Measurements from ENCODE around the gene CUX1.
"Not testable (repeated sequence)": the region's sequence is repeated elsewhere in the genome, so short reads cannot be mapped to it uniquely, and the experiment has no call there.

Gene CUX1

DNA sequence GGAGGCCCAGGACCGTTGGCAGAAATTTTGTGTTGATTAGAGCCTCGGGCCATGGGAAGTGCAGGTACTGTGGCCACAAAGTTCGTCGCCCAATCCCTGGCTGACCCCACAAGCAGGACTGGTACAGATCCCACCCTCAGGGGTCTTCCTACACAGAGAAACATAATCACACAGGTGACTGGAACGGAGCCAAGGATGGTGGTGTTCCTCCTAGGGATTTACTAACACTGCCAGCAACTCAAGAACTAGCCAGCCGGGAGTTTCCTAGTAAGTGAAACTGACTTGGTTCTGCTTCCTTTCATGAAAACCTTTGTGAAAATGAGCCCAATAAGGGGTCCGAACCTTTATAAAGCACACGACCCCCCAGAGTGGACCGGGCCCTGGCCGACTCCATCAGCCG, 5.7 kb downstream of the CUX1 start:
- DNase-seq (ENCODE audit: low read depth in 2 of 2) = no peak

DNA sequence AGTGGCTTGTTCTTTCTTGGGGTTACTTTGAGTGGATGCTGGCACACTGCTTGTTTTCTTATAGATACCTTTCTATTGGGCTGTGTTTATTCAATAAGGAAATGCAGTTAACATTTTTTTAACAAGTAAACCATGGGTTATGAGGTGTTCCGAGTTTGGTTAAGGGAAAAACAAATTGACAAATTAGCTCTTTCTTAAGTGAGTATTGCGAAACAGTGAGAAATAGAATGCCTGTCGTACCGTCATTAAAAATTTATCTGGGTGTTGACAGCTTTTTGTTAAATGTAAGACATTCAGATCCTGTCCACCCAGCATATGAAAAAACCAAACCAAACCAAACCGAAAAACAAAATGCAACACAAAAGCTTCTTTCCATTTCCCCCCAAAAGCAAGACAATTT, 6.2 kb downstream of the CUX1 start:
- DNase-seq (ENCODE audit: low read depth in 2 of 2) = no peak

DNA sequence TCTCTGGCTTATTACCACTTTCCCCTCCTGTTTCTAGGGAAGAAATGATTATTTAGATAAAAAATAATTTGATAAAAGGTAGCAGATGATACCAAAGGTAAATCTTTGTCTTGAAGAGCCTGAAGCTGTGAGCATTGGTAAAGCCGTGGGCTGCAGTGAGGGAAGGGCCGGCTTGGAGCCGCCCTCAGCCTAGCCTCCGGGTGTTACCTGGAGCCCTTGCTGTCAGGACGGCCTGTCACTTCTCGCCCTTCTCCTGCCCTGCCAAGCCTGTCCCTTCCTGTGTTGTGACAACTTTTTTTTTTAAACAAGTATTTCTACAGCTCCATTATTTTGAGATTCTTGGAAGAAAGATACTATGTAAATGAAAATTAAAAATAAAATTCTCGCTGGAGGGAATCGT, 7.0 kb downstream of the CUX1 start:
- DNase-seq (ENCODE audit: low read depth in 2 of 2) = no peak

DNA sequence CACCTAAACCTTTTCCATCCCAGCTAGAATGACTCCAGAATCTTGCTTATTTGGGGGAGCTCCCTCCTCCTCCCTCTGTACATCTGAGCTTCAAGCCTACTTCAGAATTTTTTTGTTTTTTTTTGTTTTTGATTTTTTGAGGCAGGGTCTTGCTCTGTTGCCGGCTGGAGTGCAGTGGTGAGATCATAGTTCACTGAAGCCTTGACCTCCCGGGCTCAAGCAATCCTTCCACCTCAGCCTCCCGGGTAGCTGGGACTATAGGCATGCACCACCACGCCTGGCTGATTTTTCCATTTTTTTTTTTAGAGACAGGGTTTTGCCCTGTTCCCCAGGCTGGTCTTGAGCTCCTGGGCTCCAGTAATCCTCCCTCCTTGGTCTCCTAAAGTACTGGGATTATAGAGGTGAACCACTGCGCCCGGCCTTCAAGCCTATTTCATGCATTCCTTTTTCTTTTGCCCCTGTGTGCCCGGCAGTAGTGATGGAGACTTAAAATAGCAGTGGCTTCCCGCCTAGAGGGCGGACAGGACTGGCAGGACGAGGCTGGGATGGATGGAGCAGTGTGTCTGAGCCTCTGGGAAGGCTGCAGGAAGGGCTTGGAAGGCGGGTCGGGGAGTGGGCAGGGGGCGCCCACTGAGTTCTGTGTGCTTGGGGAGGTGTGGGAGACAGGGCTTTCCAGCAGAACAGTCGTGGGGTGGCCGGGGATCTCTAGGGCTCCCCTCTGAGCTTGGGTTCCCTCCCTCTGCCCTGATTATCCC, 8.8 kb downstream of the CUX1 start:
- no peak for DNase-seq (ENCODE audit: low read depth in 2 of 2)

DNA sequence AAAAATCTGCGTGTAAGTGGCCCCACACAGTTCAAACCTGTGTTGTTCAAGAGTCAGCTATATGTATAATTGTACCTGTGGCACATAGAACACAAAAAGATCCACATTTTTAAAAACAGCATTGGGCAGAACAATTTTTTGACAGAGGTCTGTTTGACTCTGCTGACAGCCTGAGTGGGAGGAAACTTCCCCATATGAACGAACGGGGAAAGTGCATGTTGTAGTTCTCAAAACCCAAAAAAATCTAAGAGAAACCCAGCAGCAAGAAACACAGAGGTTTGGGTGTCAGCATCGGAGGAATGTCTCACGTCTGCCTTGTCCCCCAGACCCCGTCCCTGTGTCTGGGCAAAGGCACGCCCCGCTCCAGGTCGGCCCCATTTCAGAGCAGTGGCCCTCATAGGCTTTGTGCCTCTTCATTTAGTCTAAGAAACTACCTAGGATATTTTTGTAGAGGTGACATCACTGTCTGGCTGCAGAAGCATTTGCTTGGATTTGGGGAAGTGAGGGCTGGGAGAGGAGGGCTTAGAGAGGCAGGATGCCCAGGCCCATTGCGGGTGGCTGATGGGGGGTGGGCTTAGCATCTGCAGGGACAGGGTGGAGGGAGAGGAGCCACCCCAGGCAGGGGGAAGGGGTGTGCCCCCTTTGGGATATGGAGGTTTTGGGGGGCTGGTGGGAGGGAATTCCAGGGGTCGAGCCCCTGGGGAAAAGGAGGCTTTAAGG, 11.0 kb downstream of the CUX1 start:
- no peak for DNase-seq (ENCODE audit: low read depth in 2 of 2)

DNA sequence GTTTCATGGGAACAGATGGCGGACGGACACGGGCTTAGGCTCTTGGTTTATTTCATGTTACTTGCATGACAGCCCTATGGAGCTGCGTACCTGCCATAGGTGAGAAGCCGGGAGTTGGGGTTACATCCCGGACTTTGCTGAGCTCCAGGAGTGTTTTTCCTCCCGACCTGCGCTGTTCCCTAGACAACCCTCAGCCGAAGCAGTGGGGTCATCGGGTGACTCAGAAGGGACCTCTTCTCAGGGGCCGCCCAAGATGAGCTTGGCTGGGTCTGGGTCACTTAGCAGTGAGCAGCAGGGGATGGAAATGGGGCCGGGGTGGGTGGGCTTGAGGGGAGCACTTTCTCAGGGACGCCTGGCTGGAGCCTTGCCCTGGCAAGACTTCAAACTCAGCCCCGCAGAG, 11.9 kb downstream of the CUX1 start:
- no peak for DNase-seq (ENCODE audit: low read depth in 2 of 2)

DNA sequence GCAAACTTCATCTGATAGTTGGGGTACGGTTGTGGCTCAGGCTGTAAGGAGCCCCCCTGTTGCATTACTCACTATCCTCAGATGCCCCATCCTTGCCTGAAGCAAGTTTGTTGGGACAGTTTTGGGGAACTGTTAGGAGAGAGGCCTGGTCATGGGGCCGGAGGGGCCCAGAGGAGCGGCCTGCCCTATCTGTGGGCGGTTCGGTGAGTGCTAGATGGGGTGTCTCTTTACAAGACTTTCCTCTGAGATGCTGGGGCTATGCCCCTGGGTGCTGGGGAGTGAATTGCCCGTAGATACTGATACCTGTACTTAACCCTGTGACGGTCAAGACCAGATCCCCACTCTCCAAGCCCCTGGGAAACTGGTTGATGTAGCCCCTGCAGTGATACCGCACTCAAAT, 12.4 kb downstream of the CUX1 start:
- DNase-seq (ENCODE audit: low read depth in 2 of 2) = no peak

DNA sequence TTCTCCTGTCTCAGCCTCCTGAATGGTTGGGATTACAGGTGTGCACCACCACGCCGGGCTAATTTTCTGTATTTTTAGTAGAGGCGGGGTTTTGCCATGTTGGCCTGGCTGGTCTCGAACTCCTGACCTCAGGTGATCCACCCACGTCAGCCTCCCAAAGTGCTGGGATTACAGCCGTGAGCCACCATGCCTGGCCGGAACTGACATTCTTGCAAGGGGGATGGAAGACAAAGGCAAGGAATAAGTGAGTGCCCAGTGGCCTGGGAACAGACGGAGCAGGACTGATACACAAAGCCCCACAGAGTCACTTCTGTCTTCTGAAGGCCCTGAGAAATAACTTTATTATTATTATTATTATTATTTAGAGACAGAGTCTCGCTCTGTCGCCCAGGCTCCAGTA, 14.0 kb downstream of the CUX1 start:
- DNase-seq (ENCODE audit: low read depth in 2 of 2) = not testable (repeated sequence)

DNA sequence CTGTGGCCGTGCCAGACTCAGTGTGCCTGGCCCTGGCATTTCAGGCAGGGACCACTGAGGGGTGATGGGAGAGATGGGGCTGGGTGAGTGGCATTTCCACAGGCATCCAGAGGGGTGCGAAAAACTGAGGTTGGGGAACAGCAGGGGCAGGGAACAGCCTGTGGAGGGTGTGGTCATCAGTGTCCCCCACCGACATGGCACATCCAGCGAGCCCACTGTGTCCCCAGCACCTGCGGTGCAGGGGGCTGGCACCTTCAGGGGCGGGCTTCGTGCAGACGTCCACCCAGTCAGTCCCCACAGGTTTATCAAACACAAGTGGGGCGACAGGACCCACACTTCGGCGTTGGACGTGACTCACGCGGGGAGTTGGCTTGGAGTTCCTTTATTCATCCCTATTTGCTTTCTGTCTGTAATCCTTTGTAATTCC, 14.8 kb downstream of the CUX1 start:
- DNase-seq (ENCODE audit: low read depth in 2 of 2) = no peak

DNA sequence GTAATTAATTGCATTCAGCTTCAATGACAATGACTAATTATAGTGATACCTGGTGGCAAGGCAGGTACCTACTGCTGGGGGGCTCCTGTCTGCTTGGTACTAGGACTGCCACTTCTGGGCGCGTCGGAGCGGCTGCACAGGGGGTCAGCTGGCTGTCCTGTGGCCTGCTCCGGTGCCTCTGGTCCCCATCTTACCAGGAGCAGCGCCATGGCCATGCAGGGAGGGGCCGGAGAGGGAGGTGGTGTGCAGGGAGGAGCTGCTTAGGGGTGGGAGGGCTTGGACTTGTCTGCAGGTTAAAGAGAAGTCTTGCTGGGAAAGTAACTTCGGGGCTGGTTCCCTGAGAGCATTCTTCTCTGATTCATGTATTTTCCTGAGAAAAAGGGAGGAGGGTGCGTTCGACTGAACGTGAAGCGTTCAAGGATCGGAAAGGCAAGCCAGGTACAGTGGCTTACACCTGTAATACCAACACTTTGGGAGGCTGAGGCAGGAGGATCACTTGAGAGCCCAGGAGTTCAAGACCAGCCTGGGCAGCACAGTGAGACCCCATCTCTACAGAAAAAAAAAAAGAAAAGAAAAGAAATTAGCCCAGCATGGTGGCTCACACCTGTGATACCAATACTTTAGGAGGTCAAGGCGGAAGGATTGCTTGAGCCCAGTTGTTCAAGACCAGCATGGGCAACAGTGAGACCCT, 15.4 kb downstream of the CUX1 start:
- DNase-seq (ENCODE audit: low read depth in 2 of 2) = no peak

DNA sequence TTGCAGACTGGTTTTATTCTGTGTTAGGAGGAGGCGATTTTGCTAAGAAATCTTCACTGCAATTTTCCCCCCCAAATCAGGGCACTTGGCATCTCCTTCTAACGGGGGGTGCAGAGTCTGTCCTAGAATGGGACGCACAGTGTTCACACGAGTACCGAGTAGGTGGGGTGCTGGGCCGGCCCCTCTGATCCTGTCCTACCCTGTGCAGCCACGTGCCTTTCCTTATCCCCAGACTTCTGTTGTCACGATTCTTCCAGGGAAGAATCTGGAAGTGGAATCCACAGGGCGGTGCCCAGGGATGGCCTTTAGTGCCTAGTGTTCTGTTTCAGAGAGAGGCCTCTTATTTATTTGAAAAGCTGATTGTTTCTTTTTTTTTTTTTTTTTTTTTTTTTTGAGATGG, 16.4 kb downstream of the CUX1 start:
- no peak for DNase-seq (ENCODE audit: low read depth in 2 of 2)

DNA sequence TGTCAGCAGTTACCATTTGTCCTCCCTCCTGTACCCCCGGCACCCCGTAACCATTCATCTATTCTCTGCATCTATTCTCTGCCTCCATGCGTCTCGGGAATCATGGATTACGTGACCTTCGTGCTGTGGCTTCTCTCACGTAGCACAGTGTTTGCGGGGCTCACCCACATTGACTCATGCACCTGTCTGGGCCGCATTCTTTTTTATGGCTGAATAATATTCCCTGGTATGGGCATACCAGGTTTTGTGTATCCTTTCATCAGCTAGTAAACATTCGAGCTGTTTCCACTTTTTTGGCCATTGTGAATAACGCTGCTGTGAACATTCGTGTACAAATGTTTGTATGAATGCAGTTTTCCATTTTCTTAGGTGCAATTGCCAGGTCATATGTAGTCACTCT, 17.7 kb downstream of the CUX1 start:
- no peak for DNase-seq (ENCODE audit: low read depth in 2 of 2)

DNA sequence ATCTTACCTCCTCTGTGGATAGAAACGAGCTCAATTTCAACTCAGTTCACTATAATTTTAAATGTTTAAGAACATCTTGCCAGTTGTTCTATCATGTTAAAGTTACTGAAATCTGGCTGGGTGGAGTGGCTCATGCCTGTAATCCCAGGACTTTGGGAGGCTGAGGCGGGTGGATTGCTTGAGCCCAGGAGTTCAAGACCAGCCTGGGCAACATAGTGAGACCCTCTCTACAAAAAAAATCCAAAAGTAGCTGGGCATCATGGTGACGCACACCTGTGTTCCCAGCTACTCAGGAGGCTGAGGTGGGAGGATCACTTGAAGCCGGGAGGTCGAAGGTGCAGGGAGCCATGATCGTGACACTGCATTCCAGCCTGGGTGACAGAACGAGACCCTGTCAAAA, 20.0 kb downstream of the CUX1 start:
- not testable (repeated sequence) for DNase-seq (ENCODE audit: low read depth in 2 of 2)

DNA sequence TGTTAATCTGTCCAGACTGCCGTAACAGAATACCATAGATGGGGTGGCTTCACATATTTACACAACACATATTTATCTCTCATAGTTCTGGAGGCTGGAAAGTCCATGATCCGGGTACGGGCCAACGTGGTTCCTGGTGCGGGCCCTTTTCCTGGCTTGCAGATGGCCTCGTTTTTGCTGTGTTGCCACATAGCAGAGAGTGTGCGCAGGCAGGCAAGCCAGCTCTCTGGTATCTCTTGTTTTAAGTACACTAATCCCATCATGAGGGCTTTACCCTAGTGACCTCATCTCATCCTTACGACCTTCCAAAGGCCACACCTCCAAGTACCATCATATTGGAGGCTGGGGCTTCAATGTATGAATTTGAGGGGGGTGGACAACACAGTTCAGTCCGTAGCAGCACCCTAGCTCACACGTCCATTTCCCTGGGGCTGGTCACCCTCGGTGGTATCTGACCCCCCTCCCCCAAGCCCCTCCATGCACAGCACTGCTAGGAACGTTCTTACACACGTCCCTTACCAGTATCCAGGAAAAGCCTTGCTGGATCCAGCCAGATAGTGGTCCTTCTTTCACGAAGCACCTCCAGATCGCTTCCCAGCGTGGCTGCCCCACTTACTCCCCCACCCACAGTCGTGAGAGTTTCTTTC, 21.5 kb downstream of the CUX1 start:
- DNase-seq (ENCODE audit: low read depth in 2 of 2) = no peak

DNA sequence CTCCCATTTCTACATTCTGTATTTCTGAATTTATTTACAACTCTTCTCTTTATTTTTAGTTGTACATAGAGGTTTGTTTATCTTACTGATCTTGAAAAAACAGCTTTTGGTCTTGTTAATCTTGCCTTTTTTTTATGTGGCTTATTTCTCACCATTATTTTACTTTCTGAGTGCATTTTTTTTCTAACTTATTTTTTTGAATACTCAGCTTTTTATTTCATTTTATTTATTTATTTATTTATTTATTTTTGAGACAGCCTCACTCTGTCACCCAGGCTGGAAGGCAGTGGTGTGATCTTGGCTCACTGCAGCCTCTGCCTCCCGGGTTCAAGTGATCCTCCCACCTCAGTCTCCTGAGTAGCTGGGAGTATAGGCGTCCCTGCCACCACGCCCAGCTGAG, 23.9 kb downstream of the CUX1 start:
- DNase-seq (ENCODE audit: low read depth in 2 of 2) = no peak

DNA sequence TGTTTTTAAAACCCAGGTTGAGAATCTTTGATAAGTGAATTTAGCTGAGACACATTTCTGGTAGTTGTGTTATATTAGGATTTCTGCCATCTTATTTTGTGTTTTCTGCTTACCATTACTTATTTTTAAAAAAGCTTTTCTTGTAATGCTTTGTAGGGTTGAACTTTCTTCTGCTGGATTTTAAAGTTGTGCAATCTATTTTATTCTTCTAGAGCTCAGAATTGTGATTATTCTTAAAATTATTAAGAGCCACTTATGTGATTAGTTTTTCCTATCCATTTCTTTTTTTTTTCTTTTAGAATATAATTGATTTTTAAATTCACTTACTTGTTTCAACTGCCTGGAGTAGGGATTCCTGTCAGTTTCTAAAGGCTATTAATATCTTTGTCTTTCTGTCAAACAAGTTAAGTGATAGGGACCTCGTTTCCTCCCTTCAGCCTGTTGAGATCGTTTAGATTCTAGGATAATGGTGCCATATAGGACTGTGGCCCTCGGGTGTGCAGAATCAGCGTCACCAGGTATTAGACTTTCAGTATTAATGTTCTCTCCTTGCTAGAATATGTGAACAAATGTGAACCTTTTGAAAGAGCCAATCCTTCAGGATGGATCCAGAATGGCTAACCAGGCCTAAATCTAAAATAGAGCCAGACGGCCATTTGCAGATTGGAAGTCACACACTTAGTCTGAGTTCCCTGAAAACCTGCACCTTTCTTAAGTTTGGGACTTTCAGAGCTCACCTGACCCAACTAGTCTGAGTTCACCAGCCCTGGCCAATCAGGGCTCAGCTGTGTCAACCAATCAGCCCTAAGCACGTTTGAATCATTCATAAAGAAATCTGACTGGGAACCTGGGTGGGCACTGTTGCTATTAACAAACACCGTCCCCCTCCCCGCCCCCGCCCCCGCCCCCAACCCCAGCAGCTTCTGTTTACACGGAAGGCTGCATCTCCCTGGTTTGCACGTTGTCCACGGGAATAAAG, 26.2 kb downstream of the CUX1 start:
- DNase-seq (ENCODE audit: low read depth in 2 of 2) = no peak

DNA sequence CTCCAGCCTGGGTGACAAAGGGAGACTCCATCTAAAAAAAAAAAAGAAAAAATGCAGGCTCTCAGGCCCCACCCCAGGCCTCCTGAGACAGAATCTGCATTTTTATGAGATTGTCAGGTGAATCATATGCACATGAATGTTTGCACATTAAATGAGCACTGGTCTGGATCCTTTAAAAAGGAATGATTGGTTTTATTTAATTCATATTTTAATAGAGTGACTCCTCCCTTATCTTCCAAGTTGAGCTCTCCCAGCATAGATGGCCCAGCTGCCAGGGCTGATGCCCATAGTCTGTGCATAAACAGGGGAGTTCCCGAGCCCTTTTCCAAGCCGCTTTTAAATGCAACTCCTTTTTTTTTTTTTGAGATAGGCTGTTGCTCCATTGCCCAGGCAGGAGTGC, 28.5 kb downstream of the CUX1 start:
- DNase-seq (ENCODE audit: low read depth in 2 of 2) = no peak

DNA sequence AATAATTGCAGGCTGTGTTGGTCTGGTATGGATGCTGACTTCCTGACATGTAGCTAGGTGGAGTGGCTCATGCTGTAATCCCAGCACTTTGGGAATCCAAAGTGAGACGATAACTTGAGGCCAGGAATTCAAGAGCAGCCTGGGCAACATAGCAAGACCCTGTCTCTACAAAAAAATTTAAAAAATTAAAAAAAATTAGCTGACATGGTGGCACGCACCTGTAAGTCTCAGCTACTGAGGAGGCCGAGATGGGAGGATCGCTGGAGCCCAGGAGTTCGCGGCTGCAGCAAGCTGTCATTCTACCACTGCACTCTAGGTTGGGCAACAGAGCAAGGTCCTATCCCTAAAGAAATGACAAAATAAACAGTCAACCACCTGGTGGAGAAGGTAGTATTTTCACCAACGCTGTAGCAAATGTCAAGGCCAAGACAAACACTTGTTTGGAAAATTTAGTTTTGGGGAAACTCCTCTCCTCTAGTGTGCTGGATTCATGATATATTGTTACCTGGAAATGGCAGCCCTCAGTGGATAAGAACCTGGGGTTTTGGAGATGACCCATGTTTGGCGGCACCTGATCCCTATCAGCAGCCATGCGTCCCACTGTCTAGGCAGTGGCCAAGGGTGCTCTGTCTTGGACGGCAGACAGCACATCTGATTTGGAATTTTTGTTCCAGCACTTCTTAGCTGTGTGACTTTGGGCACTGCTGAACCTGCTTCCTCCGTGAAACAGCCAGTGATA, 29.5 kb downstream of the CUX1 start:
- DNase-seq (ENCODE audit: low read depth in 2 of 2) = no peak

DNA sequence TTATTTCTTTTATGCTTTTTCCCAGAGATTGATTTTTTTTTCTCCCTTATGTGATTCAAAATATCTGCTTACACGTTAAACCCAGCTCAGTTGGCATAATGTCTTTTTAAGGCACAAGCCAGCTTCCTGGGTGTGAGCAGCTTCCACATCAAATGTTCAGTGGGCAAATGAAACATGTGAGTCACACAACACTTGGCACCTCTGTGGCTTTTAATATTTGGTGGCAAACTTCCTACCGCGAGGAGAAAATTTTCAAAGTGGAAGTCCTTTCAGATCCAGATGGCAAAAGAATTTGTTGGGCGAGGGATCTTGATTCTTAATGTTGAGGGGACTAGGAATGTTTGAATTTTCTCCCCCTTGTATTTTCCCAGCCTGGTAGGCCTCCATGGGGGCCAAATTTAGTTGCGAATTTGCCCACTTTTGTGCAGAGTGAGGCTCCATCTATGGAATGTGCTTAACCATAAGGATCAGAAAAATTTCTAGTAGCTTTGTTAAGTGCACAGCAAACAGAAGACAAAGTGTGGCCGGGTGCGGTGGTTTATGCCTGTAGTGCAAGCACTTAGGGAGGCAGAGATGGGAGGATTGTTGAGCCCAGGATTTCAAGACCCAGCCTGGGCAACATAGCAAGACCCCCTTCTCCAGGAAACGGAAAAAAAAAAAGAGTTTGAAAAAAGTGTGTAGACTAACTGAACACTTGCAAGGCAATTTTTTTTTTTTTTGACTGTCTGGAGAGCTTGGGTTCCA, 31.0 kb downstream of the CUX1 start:
- no peak for DNase-seq (ENCODE audit: low read depth in 2 of 2)

DNA sequence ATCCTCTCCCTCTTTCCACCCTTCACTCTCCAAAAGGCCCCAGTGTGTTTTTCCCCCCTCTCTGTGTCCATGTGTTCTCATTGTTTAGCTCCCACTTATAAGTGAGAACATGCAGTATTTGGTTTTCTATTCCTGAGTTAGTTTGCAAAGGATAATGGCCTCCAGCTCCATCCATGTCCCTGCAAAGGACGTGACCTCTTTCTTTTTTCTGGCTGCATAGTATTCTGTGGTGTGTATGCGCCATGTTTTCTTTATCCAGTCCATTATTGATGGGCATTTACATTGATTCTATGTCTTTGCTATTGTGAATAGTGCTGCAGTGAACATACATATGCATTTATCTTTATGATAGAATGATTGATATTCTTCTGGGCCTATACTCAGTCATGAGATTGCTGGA, 31.9 kb downstream of the CUX1 start:
- DNase-seq (ENCODE audit: low read depth in 2 of 2) = not testable (repeated sequence)

Data from stimulated activated CD8-positive, alpha-beta memory T cell treated with anti-CD3 and anti-CD28 coated beads, Interleukin-2, amount 100 ng/mL, for 1 hour (primary cell).